Stimulated activated CD4-positive, alpha-beta T cell treated with anti-CD3 and anti-CD28 coated beads, Interleukin-4, amount 100 ng/mL, for 24 hours (primary cell): ENCODE data around the gene NAT8L.

Source experiments
- DNase-seq: peaks from one replicate; pipeline ENCODE4 v3.0.0-alpha.2; 2020

Gene NAT8L

DNA sequence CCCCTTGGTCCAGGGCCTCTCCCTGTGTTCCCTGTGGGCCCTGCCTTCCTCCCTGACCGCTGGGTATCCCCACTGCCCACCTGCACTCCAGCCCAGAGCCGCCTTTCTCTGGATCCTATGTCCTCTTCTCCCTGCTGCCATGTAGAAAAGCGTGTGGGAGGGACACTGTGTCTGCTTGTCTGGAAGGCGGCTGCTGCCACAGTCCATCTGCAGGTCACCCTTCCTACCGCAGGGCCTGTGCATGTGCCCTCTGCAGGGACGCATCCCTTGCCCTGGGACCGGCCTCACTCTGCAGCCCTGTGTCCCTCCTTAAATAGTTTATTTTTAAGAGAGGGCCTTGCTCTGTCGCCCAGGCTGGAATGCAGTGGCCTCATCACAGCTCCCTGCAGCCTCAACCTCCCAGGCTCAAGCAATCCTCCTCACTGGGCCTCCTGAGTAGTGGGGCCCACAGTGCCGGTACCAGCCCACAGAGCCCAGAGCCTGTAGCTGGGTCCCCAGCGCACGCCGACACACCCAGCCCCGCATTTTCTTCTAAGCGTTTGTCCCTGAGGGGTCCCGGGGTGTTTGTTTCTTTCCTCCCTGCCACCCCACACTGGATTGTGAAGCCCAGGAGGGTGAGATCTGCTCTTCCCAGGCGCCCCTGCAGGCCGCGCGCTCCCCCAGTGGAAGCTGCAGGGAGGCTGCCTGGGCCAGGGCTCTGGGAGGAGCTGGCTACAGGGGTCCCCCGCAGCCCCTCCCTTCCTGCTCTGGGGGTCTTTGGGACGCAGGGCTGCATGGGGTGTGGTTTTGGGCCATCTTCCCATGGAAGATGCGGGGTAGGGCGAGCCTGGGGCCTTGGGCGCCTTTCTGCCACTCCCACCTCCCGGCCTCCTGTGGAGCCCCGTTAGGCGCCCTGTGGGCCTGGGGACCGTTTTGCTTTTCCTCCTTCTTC lies 12.8 kb upstream of the NAT8L start:
- DNase-seq = no peak

DNA sequence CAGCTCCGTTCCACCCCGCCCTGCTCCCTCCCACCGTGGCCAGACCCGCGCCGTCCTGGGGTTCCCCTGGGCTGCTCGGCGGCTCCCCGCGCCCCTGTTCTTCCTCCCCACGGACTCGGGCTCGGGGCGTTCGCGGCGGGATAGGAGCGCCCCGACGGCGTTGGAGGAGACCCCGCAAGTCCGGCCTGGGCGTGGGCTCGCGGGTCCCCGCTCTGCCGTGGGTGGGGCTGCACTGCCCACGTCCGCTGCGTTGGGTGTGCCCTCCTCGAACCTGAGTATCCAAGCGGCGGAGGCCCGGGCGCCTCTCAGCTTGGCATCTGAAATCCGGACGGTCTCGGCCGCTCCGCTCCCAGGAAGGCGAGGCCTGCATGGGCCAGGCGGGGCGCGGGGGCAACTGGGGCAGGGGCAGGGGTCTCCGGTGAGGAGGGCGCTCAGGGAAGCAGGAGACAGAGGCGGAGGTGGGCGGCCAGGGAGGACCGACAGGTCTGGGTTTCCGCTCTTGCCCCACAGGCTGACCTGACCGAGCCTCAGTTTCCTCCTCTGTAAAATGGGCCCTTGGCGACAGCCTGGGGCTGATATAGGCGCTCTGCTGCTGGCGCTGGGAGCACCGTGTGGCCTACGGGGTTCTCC lies 12.0 kb upstream of the NAT8L start:
- DNase-seq = no peak

DNA sequence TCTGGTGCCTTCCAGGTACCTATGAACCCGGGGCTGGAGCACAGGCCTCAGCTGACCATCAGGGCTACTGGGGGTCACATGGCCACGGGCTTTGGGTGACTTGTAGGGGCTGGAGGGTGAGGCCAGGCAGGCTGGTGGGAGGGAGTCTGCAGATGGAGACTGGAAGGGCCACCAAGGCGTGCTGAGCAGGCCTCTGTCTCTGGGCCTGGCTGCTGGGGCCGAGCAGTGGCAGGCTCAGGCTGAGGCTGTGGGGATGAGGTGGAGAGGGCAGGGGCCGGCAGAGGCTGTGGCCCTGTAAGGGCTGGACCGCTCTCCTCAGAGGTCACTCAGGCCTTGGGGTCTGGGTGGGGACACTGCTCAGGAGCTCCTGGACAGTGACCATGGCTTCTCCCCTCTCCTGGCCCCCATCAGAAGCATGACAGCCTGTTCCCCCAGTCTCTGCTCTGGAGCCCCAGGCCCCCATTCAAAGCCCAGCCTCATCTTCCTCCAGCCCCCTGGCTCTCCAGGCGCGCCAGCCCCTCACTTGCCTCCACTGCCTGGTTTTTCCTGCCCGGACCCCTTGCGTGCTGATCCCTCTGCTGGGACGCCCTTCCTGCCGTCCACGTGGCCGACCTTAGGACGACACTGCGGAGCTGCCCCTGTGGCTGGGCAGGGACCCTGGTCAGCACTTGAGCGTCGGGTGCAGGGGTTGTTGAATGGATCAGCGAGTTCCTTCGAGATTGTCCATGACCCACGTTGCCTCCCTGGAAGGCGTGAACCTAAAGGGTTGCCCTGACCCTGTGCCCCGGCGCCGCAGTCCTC lies 11.1 kb upstream of the NAT8L start:
- DNase-seq = no peak

DNA sequence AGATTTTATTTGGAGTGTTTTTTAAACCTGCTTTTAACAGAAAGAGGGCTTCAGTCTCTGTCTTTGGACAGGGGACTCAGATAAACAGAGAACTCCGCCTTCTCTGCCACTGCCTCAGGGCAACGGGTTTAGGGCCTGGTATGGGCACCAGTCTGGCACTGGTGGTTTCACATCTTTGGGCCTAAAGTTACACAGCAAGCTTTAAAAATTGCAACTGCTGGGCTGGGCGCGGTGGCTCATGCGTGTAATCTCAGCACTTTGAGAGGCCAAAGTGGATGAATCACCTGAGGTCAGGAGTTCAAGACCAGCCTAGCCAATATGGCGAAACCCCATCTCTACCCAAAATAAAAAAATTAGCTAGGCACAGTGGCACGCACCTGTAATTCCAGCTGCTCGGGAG lies 10.3 kb upstream of the NAT8L start:
- DNase-seq = no peak

DNA sequence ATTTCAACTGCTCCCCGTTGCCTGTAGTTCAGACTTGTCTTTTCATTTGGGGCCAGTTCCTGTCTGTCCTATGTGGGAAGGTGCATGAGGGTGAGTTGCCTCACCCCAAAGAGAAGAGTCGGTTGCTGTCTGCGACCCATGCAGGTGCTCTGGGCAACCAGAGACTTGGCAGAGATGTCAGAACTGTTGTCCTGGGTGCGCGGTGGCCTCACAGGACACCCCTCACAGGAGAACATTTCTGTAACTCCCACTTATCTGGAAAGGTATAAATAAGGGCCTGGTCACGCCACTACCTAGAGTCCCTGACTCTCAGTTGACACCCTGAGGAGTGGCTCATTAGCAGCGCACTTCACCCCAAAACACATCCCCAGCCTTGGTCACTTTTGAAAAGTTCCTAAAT lies 9.7 kb upstream of the NAT8L start:
- DNase-seq = no peak

DNA sequence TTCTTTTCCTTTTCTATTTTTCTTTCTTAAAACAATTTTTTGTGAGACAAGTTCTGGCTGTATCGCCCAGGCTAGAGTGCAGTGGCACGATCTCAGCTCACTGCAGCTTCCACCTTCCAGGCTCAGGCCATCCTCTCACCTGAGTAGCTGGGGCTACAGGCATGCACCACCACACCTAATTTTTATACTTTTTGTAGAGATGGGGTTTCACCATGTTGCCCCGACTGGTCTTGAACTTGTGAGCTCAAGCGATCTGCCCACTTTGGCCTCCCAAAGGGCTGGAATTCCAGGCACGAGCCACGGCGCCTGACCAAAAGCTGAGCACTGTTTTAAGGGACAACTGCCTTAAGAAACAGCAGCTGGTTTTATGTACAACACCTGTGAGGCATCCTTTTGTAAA lies 9.3 kb upstream of the NAT8L start:
- DNase-seq = no peak

DNA sequence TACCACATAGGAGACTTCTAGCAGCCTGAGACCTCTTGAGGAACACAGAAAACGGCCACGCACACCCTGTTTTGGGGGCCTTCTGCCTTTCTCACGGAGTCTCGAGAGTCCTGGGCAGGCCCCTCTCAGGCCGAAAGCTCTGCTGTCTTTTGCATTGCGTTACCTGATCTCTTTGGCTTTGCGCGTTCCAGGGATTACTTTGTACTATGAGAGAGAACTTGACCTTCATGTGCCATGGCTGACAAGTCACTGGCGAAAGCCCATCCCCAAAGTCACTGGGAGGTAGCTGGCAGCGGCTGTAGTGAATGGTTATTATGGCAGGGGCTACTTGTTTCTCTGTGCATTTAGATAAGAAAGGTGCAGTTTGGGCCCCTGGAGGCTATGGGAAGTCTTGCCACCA lies 8.0 kb upstream of the NAT8L start:
- DNase-seq = no peak

DNA sequence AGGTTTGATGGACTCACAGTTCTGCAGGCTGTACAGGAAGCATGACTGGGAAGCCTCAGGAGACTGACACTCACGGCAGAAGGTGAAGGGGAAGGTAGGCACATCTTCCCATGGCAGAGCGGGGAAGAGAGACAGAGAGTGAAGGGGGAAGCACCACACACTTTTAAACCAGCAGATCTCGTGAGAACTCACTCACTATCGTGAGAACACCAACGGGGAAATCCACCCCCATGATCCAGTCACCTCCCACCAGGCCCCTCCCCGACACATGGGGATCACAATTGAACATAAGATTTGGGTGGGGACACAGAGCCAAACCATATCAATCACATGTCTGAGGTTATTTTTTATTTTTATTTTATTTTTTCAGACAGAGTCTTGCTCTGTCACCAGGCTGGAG lies 4.9 kb upstream of the NAT8L start:
- no peak for DNase-seq

DNA sequence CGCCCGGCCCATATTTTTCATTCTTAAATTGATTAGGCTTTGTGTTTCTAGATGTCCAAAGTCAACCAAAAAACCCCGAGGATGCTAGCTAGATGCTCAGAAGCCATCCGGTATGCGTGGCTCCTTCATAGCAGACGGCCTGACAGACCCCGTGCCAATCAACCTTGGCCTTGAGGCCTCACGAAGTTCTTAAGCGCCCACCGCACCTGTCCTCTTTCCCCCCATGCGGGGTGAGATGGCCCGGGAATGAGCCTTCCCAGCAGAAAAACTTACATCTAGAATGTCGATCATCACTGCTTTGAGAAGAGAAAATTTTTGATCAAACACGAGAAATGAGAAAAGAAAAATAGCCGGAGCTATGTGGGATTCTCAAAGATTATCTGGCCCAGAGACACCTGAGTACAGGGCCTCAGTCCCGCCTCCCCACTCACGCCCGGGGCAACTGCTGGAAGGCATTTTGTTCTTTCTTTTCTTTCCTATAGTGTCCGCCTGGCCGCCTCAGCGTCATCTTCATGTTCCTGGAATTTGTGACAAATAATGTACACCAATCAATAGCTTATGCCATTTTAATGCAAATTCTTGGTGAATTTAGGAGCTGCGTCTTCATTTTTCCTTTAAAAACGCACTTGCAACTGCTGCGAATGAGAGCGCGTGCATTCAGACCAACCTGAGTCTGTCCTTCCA lies 1.6 kb upstream of the NAT8L start:
- DNase-seq = no peak

DNA sequence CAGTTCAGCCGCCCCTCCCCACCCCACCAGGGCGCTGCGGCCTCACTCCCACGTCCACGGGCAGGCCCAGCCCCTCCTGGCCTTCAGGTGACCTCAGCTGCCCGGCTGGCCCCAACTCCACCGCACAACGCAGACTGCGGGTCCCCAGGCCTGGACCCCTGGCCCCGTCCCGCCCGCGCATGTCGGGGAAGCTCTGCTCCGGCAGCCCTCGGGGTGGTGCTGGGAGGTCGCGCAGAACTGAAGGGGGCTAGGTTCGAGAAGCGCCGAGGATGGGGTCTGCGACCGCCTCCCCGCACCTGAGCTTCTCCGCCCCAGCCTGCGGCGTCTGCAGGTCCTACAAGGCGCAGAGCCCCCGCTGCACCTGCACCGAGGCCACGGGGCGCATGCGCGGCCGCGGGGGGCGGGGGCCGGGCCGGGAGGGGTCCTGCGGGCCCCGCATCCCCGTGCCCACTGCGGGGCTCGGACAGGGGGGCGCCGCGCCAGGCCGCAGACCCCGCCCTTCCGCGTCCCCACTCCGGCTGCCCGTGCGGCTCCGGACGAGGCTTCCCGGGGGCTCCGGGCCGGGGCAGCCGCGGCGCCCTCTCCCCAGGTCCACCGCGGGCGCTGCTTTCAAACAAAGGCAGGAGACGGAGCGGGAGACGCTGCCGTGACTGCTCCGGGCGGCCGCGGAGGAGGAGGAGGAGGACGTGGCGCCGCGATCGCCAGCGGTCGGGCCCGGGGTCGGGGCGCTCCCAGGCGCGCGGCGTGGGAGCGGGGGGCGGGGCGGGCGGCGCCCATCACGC lies 672 bp upstream of the NAT8L start:
- no peak for DNase-seq

DNA sequence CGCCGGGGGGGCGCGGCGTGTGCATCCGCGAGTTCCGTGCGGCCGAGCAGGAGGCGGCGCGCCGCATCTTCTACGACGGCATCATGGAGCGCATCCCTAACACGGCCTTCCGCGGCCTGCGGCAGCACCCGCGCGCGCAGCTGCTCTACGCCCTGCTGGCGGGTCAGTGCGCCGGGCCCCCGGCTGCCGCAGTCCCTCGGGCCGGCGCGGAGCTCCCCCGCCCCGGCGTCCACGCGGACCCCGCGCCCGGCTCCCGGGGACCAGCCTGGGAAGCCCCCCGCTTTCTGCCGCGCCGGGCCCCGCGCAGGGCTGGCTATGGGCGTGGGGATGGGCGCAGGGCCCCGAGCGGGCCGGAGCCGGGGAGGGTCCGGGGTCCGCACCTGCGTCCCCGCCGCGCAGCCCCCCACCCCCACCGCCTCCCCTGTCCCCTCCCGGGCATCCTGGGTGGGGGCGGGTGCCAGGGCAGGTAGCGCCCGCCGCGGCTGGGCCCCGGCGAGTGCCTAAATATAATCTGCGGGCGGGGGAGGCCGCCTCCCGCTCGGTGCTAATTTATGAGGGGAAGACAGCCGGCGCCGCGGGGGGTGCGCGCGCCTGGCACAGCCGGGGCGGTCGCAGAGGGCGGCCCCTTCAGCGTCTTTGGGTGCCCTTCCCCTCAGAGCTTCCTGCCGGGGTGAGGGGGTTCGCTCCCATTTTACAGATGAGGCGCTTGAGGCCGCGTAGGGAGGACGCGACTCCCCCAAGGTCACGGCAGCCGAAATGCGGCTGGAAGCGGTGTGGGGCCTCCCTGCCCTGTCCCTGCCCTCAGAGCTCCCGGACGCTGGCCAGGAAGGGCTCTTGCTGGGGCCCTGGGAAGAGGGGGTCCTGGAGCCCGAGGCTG lies 837 bp downstream of the NAT8L start:
- DNase-seq = no peak

DNA sequence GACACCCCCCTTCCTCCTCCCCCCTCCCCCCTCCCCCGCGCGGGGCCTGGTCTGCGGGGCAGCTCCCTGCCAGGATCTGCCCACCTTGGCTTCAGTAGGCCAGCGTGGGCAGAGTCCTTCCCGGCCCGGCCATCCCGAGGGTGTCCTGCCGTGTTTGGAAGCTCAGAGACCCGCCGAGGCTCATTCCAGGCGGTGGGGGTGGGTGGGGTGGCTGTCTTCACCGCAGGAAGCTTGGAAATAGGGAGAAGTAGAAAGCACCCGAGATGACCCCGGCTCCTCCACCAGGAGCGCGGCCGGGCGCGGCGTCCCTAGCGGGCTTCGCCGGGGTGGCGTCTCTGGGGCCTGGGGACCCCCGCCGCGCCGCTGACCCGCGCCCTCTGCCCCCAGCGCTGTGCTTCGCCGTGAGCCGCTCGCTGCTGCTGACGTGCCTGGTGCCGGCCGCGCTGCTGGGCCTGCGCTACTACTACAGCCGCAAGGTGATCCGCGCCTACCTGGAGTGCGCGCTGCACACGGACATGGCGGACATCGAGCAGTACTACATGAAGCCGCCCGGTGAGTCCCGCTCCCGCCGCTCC lies 1.6 kb downstream of the NAT8L start:
- DNase-seq = no peak

DNA sequence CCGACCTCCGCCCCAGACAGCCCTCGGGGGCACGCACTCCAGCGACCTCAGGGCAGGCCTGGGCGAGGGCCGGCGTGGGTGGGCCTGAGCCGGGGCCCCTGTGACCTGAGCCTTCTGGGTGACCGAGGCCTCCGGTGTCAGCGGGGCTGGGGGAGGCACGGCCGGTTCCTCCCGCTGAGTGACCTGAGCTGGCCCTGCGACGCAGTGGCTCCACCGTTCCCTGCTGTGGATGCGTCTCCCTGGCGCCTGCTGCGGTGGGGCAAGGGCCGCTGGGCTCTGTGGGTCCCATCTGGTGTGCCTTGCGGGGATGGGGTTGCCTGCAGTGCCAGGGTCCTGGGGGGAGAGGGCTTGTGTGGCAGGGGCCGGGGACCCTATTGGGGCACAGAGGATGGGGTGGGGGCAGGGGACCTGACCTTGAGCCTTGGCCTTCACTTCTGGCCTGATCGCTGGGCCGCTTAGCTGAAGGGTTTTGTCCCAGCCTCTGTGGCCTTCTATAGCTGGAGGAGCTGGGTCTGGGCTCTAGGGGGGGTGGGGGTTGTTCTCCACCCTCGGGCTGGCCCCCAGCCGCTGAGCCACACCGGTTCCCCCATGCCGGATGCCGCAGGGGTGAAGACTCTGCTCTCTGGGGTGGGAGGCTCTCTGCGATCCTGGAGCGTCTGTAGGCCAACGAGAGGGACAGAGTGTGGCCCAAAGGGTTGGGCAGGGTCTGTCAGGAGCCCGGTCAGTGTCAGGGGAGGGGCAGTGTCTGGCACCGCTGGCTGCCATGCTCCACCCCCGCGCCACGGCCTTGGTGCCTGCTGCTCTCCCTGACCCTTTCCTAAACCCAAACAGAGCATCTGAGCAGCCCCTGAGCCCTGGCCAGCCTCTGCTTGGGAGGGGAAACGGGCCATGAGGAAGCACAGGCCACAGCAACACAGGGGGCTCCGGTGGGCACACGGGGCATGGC lies 2.3 kb downstream of the NAT8L start:
- no peak for DNase-seq

DNA sequence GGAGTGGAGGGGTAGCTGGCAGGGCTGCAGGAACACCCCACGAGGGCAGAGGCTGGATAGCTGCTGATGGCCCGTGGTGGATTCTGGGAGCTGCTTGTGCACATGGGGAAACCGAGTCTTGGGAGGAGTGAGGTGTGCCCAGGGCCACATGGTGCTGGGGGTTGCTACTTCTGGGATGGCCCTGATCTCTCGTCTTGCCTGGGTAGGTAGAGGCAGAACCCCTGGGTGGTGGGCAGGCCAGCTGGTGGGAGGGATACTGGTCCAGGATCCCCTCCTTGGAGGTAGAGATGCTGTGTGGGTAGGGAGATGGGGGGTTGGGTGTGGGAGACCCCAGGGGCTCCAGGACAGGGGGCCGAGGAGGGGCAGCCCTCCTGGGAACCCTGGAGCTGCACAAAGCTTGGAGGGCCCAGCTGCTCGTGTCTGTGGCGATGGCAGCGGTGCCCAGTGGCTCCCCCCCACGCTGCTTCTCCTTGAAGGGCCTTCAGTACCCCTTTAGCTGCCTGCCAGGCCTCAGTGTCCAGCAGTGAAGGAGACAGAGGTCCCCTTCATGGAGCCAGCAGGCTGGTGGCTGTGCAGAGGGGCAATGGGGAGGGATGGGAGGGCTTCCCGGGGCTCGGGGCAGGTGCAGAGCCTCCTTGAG lies 3.2 kb downstream of the NAT8L start:
- DNase-seq = no peak

DNA sequence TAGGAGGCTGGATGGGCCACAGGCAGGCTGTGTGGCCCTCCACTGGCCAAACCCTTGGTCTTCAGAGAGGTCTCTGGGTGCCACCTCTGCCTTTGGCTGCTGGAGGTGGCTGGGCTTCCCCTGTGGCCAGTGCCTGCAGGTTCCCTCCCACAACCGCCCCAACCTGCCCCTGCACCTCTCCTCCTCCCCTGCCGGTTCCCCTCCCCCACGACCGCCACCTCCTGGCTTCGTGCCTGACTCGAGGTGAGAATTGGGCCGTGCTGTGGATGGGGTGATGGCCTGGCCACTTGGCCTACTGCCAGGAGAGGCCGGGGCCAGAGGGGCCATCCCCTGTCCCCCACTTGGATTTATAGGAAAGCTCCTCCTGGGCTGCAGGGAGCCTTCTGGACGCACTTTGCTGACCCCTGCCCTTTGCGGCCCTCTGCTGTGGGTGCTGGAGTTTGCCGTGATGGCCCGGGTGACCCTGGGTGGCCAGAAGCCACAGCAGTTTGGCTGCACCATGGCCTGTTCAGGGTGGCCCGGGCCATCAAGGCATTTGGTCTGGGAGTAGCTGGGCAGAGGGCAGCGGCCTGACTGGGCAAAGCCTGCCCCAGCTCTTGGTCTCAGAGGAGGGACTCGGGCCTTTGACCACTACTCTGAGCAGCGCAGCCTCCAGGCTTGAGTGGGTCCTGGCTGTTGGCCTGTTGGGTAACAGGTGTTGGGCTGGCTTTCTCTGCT lies 3.8 kb downstream of the NAT8L start:
- no peak for DNase-seq

DNA sequence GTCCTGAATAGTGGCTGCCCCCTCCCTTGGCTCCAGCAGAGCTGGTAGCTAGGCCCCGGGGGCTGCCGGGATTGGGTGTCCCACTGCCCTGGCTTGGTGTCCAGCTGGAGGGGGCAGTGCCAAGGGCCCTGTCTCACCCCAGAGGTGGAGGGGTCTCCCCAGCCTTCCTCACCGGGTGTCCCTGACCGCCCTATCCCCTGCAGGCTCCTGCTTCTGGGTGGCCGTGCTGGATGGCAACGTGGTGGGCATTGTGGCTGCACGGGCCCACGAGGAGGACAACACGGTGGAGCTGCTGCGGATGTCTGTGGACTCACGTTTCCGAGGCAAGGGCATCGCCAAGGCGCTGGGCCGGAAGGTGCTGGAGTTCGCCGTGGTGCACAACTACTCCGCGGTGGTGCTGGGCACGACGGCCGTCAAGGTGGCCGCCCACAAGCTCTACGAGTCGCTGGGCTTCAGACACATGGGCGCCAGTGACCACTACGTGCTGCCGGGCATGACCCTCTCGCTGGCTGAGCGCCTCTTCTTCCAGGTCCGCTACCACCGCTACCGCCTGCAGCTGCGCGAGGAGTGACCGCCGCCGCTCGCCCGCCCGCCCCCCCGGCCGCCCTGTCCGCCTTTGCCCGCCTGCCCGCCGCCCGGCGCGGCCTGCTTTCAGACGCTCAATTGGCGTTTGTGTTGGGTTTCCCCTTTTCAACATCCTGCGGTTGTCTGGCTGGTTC lies 4.6 kb downstream of the NAT8L start:
- no peak for DNase-seq

DNA sequence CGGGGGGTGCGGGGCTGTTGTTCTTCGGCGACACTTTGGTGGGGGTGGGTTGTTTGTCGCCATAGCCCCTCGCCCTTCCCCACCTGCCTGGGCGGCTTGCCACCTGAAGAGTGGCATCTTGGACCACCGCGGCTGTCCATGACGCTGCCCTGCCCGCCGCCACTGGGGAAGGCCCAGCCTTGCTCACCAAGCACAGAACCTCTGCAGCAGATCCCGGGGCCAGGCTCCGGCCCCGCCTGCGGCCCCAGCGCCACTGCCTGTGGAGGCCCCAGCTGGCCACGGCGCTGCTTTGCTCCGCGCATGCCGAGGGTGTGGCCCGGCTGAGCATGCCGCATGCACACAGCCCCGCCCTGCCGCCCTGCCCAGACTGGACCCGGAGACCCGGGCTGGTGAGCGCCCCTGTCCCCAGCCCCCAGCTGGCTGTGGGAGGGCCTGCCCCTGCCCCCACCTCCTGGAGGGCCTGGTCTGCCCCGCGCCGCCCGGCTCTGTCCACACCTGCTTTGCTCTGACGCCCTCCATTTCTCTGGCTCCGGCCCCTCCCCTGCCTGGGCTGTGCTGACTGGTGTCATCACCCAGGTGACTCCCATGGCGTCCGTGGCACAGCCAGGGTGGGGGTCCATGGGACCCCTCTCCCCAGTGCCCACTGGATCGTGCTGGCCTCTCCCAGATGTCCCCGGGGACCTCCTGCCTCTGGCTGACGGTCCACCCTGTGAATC lies 5.3 kb downstream of the NAT8L start:
- no peak for DNase-seq
